ENCODE results near the gene STX18.
"Not testable (repeated sequence)": the region's sequence is repeated elsewhere in the genome, so short reads cannot be mapped to it uniquely, and the experiment has no call there.

The STX18 gene

GRCh38 chr4:4472344-4472958 is 69.4 kb downstream of the STX18 start:
- Histone ChIP-seq H3K4me2 (ENCODE audit: insufficient read depth, low read length) (no peak overlapping the region), H3K27me3 (ENCODE audit: insufficient read depth, low read length, poor library complexity) (no peaks in the 10 kb centered on the region), H2AFZ (ENCODE audit: low read depth, low read length) (no peak overlapping the region), H3K4me1 (ENCODE audit: insufficient read depth, low read length) (no peaks in the 10 kb centered on the region), H3K36me3 (ENCODE audit: insufficient read depth, low read length) (peaks cover 36% of the 10 kb centered on the region), H3K9me3 (ENCODE audit: insufficient read depth, low read length, severe bottlenecking) (no peaks in the 10 kb centered on the region), H3K9ac (ENCODE audit: low read depth, low read length) (no peak overlapping the region), H3K27ac (ENCODE audit: low read length) (no peak overlapping the region), H4K20me1 (ENCODE audit: insufficient read depth, low read length) (peaks cover 32% of the 10 kb centered on the region; the same call in 1 of the 2 replicates), H3K4me3 (ENCODE audit: low read depth in 1 of 2, low read length in 2 of 2) (no peak overlapping the region), H3K79me2 (ENCODE audit: insufficient read depth, low read length) (peaks cover 13% of the 10 kb centered on the region; the same call in 1 of the 2 replicates)
- no peak for DNase-seq
- ATAC-seq (ENCODE audit: insufficient read depth, low read depth) = no peak
- no peak for TF ChIP-seq EZH2 (IDR thresholded peaks at IDR 0.05; ENCODE audit: borderline replicate concordance, low read depth, low read length, severe bottlenecking)
- TF ChIP-seq, protein P1, sequence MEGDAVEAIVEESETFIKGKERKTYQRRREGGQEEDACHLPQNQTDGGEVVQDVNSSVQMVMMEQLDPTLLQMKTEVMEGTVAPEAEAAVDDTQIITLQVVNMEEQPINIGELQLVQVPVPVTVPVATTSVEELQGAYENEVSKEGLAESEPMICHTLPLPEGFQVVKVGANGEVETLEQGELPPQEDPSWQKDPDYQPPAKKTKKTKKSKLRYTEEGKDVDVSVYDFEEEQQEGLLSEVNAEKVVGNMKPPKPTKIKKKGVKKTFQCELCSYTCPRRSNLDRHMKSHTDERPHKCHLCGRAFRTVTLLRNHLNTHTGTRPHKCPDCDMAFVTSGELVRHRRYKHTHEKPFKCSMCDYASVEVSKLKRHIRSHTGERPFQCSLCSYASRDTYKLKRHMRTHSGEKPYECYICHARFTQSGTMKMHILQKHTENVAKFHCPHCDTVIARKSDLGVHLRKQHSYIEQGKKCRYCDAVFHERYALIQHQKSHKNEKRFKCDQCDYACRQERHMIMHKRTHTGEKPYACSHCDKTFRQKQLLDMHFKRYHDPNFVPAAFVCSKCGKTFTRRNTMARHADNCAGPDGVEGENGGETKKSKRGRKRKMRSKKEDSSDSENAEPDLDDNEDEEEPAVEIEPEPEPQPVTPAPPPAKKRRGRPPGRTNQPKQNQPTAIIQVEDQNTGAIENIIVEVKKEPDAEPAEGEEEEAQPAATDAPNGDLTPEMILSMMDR (IDR thresholded peaks at IDR 0.05; ENCODE audit: borderline replicate concordance, extremely low read depth, low read length, poor library complexity, severe bottlenecking) = no peak

- peaks cover 30% of the 10 kb centered on the region; the same call in 1 of the 2 replicates for H4K20me1 ChIP-seq (ENCODE audit: insufficient read depth, low read length)
- ATAC-seq (ENCODE audit: insufficient read depth, low read depth) (no peak), DNase-seq (no peak)
- H3K27me3 ChIP-seq (ENCODE audit: insufficient read depth, low read length, poor library complexity) = no peaks in the 10 kb centered on the region
- peaks cover 48% of the 10 kb centered on the region for H3K36me3 ChIP-seq (ENCODE audit: insufficient read depth, low read length)
- no peaks in the 10 kb centered on the region for H3K9me3 ChIP-seq (ENCODE audit: insufficient read depth, low read length, severe bottlenecking)
- no peak overlapping the region for H3K9ac ChIP-seq (ENCODE audit: low read depth, low read length)
- no peak overlapping the region for H3K4me3 ChIP-seq (ENCODE audit: low read depth in 1 of 2, low read length in 2 of 2)
- H2AFZ ChIP-seq (ENCODE audit: low read depth, low read length) = no peak overlapping the region
- H3K79me2 ChIP-seq (ENCODE audit: insufficient read depth, low read length) = peaks cover 10% of the 10 kb centered on the region; the same call in 1 of the 2 replicates
- H3K27ac ChIP-seq (ENCODE audit: low read length) = no peak overlapping the region
- H3K4me1 ChIP-seq (ENCODE audit: insufficient read depth, low read length) = no peaks in the 10 kb centered on the region
- TF ChIP-seq, protein P1 (IDR thresholded peaks at IDR 0.05; ENCODE audit: borderline replicate concordance, extremely low read depth, low read length, poor library complexity, severe bottlenecking) = no peak
- TF ChIP-seq EZH2 (IDR thresholded peaks at IDR 0.05; ENCODE audit: borderline replicate concordance, low read depth, low read length, severe bottlenecking) = no peak
- H3K4me2 ChIP-seq (ENCODE audit: insufficient read depth, low read length) = no peak overlapping the region
Measured at GRCh38 chr4:4471195-4471594, 70.7 kb downstream of the STX18 start.

DNA sequence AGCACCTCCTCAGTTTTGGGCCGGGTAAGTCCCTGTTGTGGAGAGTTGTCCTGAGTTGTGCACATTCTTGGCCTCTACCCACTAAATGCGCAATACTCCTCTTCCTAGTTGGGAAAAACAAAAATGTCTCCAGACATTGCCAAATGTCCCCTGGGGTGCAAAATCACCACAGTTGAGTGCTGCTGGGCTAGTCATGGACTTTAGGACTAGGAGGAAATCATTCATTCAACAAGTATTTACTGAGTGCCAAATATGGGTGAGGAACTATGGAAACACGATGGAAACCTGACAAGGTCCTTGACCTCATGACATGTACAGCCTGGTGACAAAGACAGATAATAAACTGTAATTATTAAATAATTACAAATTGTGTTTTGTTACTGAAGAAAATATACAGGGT is 71.6 kb downstream of the STX18 start:
- TF ChIP-seq EZH2 (IDR thresholded peaks at IDR 0.05; ENCODE audit: borderline replicate concordance, low read depth, low read length, severe bottlenecking) = no peak
- TF ChIP-seq, protein P1 (IDR thresholded peaks at IDR 0.05; ENCODE audit: borderline replicate concordance, extremely low read depth, low read length, poor library complexity, severe bottlenecking) = no peak
- no peaks in the 10 kb centered on the region for H3K4me1 ChIP-seq (ENCODE audit: insufficient read depth, low read length)
- H3K9me3 ChIP-seq (ENCODE audit: insufficient read depth, low read length, severe bottlenecking) = no peaks in the 10 kb centered on the region
- no peak overlapping the region for H2AFZ ChIP-seq (ENCODE audit: low read depth, low read length)
- no peaks in the 10 kb centered on the region for H3K27me3 ChIP-seq (ENCODE audit: insufficient read depth, low read length, poor library complexity)
- peaks cover 24% of the 10 kb centered on the region; the same call in 1 of the 2 replicates for H4K20me1 ChIP-seq (ENCODE audit: insufficient read depth, low read length)
- H3K4me2 ChIP-seq (ENCODE audit: insufficient read depth, low read length) = no peak overlapping the region
- no peak overlapping the region for H3K27ac ChIP-seq (ENCODE audit: low read length)
- 0 out of 2 replicates have a peak, but pooled peaks cover 5% of the 10 kb centered on the region for H3K79me2 ChIP-seq (ENCODE audit: insufficient read depth, low read length)
- H3K9ac ChIP-seq (ENCODE audit: low read depth, low read length) = no peak overlapping the region
- no peak for ATAC-seq (ENCODE audit: insufficient read depth, low read depth)
- DNase-seq = no peak
- H3K36me3 ChIP-seq (ENCODE audit: insufficient read depth, low read length) = peaks cover 57% of the 10 kb centered on the region
- no peak overlapping the region for H3K4me3 ChIP-seq (ENCODE audit: low read depth in 1 of 2, low read length in 2 of 2)

- not testable (repeated sequence) for H4K20me1 ChIP-seq (ENCODE audit: insufficient read depth, low read length); H3K27ac ChIP-seq (ENCODE audit: low read length); H3K9me3 ChIP-seq (ENCODE audit: insufficient read depth, low read length, severe bottlenecking); H3K9ac ChIP-seq (ENCODE audit: low read depth, low read length); H3K27me3 ChIP-seq (ENCODE audit: insufficient read depth, low read length, poor library complexity); H3K4me3 ChIP-seq (ENCODE audit: low read depth in 1 of 2, low read length in 2 of 2); H2AFZ ChIP-seq (ENCODE audit: low read depth, low read length); H3K4me2 ChIP-seq (ENCODE audit: insufficient read depth, low read length); H3K79me2 ChIP-seq (ENCODE audit: insufficient read depth, low read length); DNase-seq; ATAC-seq (ENCODE audit: insufficient read depth, low read depth)
- Histone ChIP-seq H3K36me3 (ENCODE audit: insufficient read depth, low read length) (peaks cover 47% of the 10 kb centered on the region), H3K4me1 (ENCODE audit: insufficient read depth, low read length) (peaks cover 15% of the 10 kb centered on the region)
Measured at GRCh38 chr4:4465238-4465637, 76.6 kb downstream of the STX18 start.

All from DND-41 (cell line).